Endothelial cell of umbilical vein (primary cell): ENCODE results near the gene PLD4. TPM values are rescaled to one million over a fixed set of nuclear protein-coding genes. Genes with fewer than 3 reads are reported as not detected.
A peak's percentile ranks its signal among the peaks of the same experiment; 100 is the strongest.

Experiments used
- BruUV-seq: library from RNA; stranded (reverse); fragments of 400-500 nt; replicated peaks from 2 replicates; lab custom pipeline; 2021; lab: Mats Ljungman, UMichigan
- CTCF ChIA-PET: fragments of 300-600, 350-600 bp; sonication (Branson Sonifier 250); formaldehyde crosslinking; loops from one replicate; lab custom pipeline; 2021; ENCODE audit warnings: antibody characterized with exemption, inconsistent platforms; lab: Charles Lee
- POLR2A ChIA-PET: fragments of 300-600, 350-600 bp; sonication (Branson Sonifier 250); formaldehyde crosslinking; loops from one replicate; lab custom pipeline; 2021; ENCODE audit warnings: antibody characterized with exemption, inconsistent platforms; lab: Charles Lee
- DNase-seq: peaks from one replicate; pipeline ENCODE4 v3.0.0-alpha.2; 2011; ENCODE audit warnings: low read depth, low spot score
- FAIRE-seq: peaks from 2 replicates; lab custom pipeline; 2011; peaks lifted over from hg19 to GRCh38; lab: Jason Lieb, UNC
- H2AFZ ChIP-seq: 2 replicates; pipeline ENCODE4 v1.6.0; 2012; ENCODE audit warnings: low read depth, low read length, control low read depth, inconsistent platforms
- H3K27ac ChIP-seq: 2 replicates; pipeline ENCODE4 v1.5.1; 2011; ENCODE audit warnings: low read depth, mild to moderate bottlenecking, control low read depth, low read length, moderate library complexity; ENCODE audit not compliant: insufficient read depth
- H3K27me3 ChIP-seq, 2 experiments: 2 replicates each; pipeline versions ENCODE4 v1.6.0 to v1.6.1; 2011; ENCODE audit warnings: low read length in 2 of 2, mixed read lengths in 1 of 2; ENCODE audit not compliant: control insufficient read depth in 2 of 2, insufficient read depth in 2 of 2
- H3K36me3 ChIP-seq, 2 experiments: 2 replicates in 1 of 2; 3 replicates in 1 of 2; pipeline ENCODE4 v1.5.1; 2011; ENCODE audit warnings: low read length in 2 of 2, mild to moderate bottlenecking in 1 of 2, moderate library complexity in 1 of 2; ENCODE audit not compliant: control insufficient read depth in 2 of 2, insufficient read depth in 2 of 2; ENCODE audit errors: extremely low read depth in 1 of 2
- H3K4me1 ChIP-seq: 3 replicates; pipeline ENCODE4 v1.5.1; 2011; ENCODE audit warnings: mild to moderate bottlenecking, low read length; ENCODE audit not compliant: control insufficient read depth, insufficient read depth; ENCODE audit errors: extremely low read depth
- H3K4me2 ChIP-seq: 2 replicates; pipeline ENCODE4 v1.6.1; 2011; ENCODE audit warnings: low read length, control low read depth, mixed read lengths; ENCODE audit not compliant: insufficient read depth
- H3K4me3 ChIP-seq, 3 experiments: fragments of 200-600 bp in 1 of 3; sonication (generic), shearing (Covaris generic) in 1 of 3; replicated peaks in 1 of 3; 2 replicates each; pipeline ENCODE4 v1.5.1; 2011 to 2016; ENCODE audit warnings: control low read depth in 3 of 3, low read length in 3 of 3, mild to moderate bottlenecking in 2 of 3, inconsistent platforms in 1 of 3, low read depth in 1 of 3, moderate library complexity in 1 of 3; ENCODE audit not compliant: insufficient read depth in 1 of 3
- H3K79me2 ChIP-seq: 2 replicates; pipeline ENCODE4 v1.6.0; 2012; ENCODE audit warnings: low read length, inconsistent platforms; ENCODE audit not compliant: control insufficient read depth, insufficient read depth
- H3K9ac ChIP-seq: replicated peaks from 2 replicates; pipeline ENCODE3; 2011; ENCODE audit warnings: low read length, control low read depth; ENCODE audit not compliant: insufficient read depth; ENCODE audit errors: extremely low read depth
- H3K9me1 ChIP-seq: replicated peaks from 3 replicates; pipeline ENCODE4 v1.6.0; 2011; ENCODE audit warnings: mild to moderate bottlenecking, low read length; ENCODE audit not compliant: control insufficient read depth, insufficient read depth; ENCODE audit errors: extremely low read depth
- H3K9me3 ChIP-seq: replicated peaks from 2 replicates; pipeline ENCODE4 v1.5.1; 2012; ENCODE audit warnings: low read length, inconsistent platforms; ENCODE audit not compliant: control insufficient read depth, insufficient read depth
- H4K20me1 ChIP-seq: replicated peaks from 2 replicates; pipeline ENCODE3; 2011; ENCODE audit warnings: mild to moderate bottlenecking, low read length; ENCODE audit not compliant: control insufficient read depth, insufficient read depth; ENCODE audit errors: extremely low read depth
- CTCF ChIP-seq, 2 donors: IDR thresholded peaks; 1 replicate in 1 of 2; 2 replicates in 1 of 2; pipeline ENCODE4 v1.5.1; 2011; ENCODE audit warnings: low read length in 2 of 2, mild to moderate bottlenecking in 2 of 2, moderate library complexity in 2 of 2, control low read depth in 1 of 2, inconsistent platforms in 1 of 2, low read depth in 1 of 2; ENCODE audit not compliant: insufficient read depth in 1 of 2; ENCODE audit errors: extremely low read depth in 1 of 2
- FOS ChIP-seq: IDR thresholded peaks from 2 replicates; pipeline ENCODE4 v1.6.1; 2011; ENCODE audit warnings: mild to moderate bottlenecking, low read length, moderate library complexity, borderline replicate concordance; ENCODE audit not compliant: insufficient read depth
- POLR2AphosphoS5 ChIP-seq: IDR thresholded peaks from 2 replicates; pipeline ENCODE4 v1.6.1; 2012; ENCODE audit warnings: low read depth, mild to moderate bottlenecking, control low read depth, low read length, moderate library complexity; ENCODE audit not compliant: insufficient read depth
- dilution Hi-C: fragments of 300-500 bp; cut with MboI; formaldehyde crosslinking; loops from one replicate; pipeline ENCODE4 v1.15.0; 2019; ENCODE audit warnings: low sequenced_read_pairs; ENCODE audit not compliant: extremely low pct_ligation_motif_present
- intact Hi-C: fragments of 100-400 bp; cut with micrococcal nuclease; formaldehyde crosslinking; loops from one replicate; pipeline ENCODE4 v1.10.0; 2022
- polyA plus RNA-seq, 4 experiments: library from polyadenylated mRNA; depleted of rRNA in 3 of 4; stranded (reverse) in 3 of 4; unstranded in 1 of 4; fragments of >200 nt; gene quantifications; 2 replicates each; pipeline versions ENCODE4 v1.2.1 to v1.2.3, GENCODE V29; 2011 to 2012; ENCODE audit warnings: missing spikeins in 1 of 4
- total RNA-seq: library from RNA; stranded (reverse); gene quantifications from 2 replicates; pipeline ENCODE4 v1.2.3, GENCODE V29; 2021

Gene PLD4
- total and polyA plus RNA-seq, 2 donors (not counting 3 experiments of a cell fraction or from before 2014, with no cell fraction given) = 0.01 to 0.11 TPM

- FAIRE-seq = peak; percentile 72
- Histone ChIP-seq H3K9me3 (no peaks in the 10 kb centered on the region), H3K9me1 (no peaks in the 10 kb centered on the region), H4K20me1 (no peaks in the 10 kb centered on the region), H3K9ac (no peak overlapping the region), H3K27ac (no peak overlapping the region), H3K4me1 (peaks cover 6% of the 10 kb centered on the region), H3K4me2 (peak overlapping the region; percentile 48), H2AFZ (peak overlapping the region; percentile 85), H3K27me3 (peaks cover 3 to 11% of the 10 kb centered on the region in 2 experiments), H3K36me3 (no peaks in the 10 kb centered on the region), H3K79me2 (no peaks in the 10 kb centered on the region), H3K4me3 (peak overlapping the region in 2 of 3 experiments; percentile 48 to 49)
- ChIA-PET CTCF (interaction anchor here (0.6 to 4.4 kb wide), 15 partner anchors 8 to 548 kb away, joined by 3 to 39 read pairs (median 3); partner anchors contain the start of gene PLD4), POLR2A (no interaction called here)
- TF ChIP-seq FOS = no peak
- TF ChIP-seq POLR2AphosphoS5 = peak; percentile 34
- TF ChIP-seq CTCF (IDR thresholded peaks at IDR 0.05; ENCODE audit: extremely low read depth in 1 of 2, insufficient read depth in 1 of 2, low read depth in 1 of 2, low read length in 2 of 2) = peak; percentile 42 to 83
- intact Hi-C loops = loop anchor here (1.0 kb wide), 4 partner anchors 37 to 153 kb away; partner anchors contain the start of gene CDCA4
- no TSS peak for BruUV-seq
- DNase-seq = peak; percentile 60
- dilution Hi-C loops = loop anchor here (10.0 kb wide), 1 partner anchor 142 kb away; no protein-coding TSS in a partner anchor
Measured at GRCh38 chr14:104932676-104933631, 8.3 kb downstream of the PLD4 start.
